GM12865 (cell line): ENCODE measurements around the gene CRABP2.

Source experiments
- DNase-seq: peaks from one replicate; pipeline ENCODE4 v3.0.0; 2010; ENCODE audit warnings: low read depth
- H3K4me3 ChIP-seq: 2 replicates; pipeline ENCODE4 v1.5.1; 2011; ENCODE audit warnings: mild to moderate bottlenecking, low read depth, low read length, control low read depth
- CTCF ChIP-seq: IDR thresholded peaks from 2 replicates; pipeline ENCODE4 v1.5.1; 2011; ENCODE audit warnings: low read length, control low read depth, low read depth, inconsistent platforms; ENCODE audit not compliant: insufficient read depth; ENCODE audit errors: missing control alignments

Gene CRABP2

GRCh38 chr1:156693848-156694689 lies 11.3 kb downstream of the CRABP2 start:
- no peak for TF ChIP-seq CTCF
- no peak for DNase-seq
- H3K4me3 ChIP-seq: no peak overlapping the region

- no peak for TF ChIP-seq CTCF
- peak; percentile 23 for DNase-seq
- H3K4me3 ChIP-seq: no peak overlapping the region
Observed at GRCh38 chr1:156692925-156693847, 12.2 kb downstream of the CRABP2 start.

- no peak for TF ChIP-seq CTCF
- DNase-seq: no peak
- no peak overlapping the region for H3K4me3 ChIP-seq
Observed at GRCh38 chr1:156692441-156692924, 12.9 kb downstream of the CRABP2 start.

- TF ChIP-seq CTCF: no peak
- DNase-seq: no peak
- no peak overlapping the region for H3K4me3 ChIP-seq
Observed at GRCh38 chr1:156691665-156692440, 13.5 kb downstream of the CRABP2 start.

- DNase-seq: no peak
- no peak for TF ChIP-seq CTCF
- no peak overlapping the region for H3K4me3 ChIP-seq
Observed at GRCh38 chr1:156691191-156691590, 14.2 kb downstream of the CRABP2 start.

GRCh38 chr1:156690675-156691036 lies 14.7 kb downstream of the CRABP2 start:
- H3K4me3 ChIP-seq: no peak overlapping the region
- no peak for DNase-seq
- no peak for TF ChIP-seq CTCF
